ENCODE data around the gene ZBED5.
"Not testable (repeated sequence)": the region's sequence is repeated elsewhere in the genome, so short reads cannot be mapped to it uniquely, and the experiment has no call there.

ZBED5 gene

GRCh38 chr11:10838881-10839280 lies 19.0 kb downstream of the ZBED5 start:
- DNase-seq (ENCODE audit: low read depth in 1 of 2, low spot score in 1 of 2): no peak

GRCh38 chr11:10838083-10838482 lies 19.8 kb downstream of the ZBED5 start:
- no peak for DNase-seq (ENCODE audit: low read depth in 1 of 2, low spot score in 1 of 2)

DNA sequence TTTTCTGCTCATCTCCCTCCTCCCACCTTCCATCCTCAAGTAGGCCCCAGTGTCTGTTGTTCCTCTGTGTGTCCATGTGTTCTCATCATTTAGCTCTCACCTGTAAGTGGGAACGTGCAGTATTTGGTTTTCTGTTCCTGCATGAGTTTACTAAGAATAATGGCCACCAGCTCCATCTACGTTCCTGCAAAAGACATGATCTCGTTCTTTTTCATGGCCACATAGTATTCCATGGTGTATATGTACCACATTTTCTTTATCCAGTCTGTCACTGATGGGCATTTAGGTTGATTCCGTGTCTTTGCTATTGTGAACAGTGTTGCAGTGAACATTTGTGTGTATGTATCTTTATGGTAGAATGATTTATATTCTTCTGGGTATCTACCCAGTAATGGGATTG lies 21.0 kb downstream of the ZBED5 start:
- DNase-seq (ENCODE audit: low read depth in 1 of 2, low spot score in 1 of 2): not testable (repeated sequence)

DNA sequence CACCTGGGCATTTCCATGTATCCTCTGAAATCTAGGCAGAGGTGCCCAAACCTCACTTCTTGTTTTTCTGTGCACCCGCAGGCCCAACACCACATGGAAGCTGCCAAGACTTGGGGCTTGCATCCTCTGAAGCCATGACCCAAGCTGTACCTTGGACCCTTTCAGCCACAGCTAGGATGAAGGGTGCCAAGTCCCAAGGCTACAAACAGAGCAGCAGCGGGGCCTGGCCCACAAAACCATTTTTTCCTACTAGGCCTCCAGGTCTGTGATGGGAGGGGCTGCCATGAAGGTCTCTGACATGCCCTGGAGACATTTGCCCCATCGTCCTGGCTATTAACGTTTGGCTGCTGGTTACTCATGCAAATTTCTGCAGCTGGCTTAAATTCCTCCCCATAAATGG lies 28.7 kb downstream of the ZBED5 start:
- no peak for DNase-seq (ENCODE audit: low read depth in 1 of 2, low spot score in 1 of 2)

DNA sequence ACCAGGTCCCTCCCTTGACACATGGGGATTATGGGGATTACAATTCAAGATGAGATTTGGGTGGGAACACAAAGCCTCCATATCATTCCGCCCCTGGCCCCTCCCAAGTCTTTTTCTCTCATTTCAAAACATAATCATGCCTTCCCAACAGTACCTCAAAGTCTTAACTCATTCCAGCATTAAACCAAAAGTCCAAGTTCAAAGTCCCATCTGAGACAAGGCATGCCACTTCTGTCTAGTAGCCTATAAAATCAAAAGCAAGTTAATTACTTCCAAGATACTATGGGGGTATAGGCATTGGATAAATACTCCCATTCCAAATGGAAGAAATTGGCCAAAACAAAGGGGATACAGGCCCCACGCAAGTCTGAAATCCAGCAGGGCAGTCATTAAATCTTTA lies 29.5 kb downstream of the ZBED5 start:
- no peak for DNase-seq (ENCODE audit: low read depth in 1 of 2, low spot score in 1 of 2)

GRCh38 chr11:10824888-10825287 lies 33.0 kb downstream of the ZBED5 start:
- no peak for DNase-seq (ENCODE audit: low read depth in 1 of 2, low spot score in 1 of 2)

DNA sequence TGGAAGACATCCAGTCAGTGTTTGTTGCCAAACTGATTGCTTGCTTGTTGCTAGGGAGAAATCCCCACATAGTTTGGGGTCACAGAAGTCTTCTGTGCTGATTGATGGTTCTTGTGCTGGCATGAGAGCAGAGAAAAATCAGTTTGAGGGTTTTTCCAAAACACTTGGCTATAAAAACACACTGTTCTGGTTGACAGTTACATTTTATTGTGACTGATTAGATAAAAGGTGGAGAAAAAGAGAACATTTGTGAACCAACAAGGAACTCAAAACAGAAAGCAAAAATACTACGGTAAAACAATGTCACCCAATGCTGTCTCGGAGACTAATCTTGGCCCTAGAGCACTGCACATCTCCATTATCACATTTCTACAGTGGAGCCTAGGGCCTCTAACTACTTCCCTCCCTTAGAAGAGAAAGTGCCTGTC lies 34.7 kb downstream of the ZBED5 start:
- DNase-seq (ENCODE audit: low read depth in 1 of 2, low spot score in 1 of 2): no peak

DNA sequence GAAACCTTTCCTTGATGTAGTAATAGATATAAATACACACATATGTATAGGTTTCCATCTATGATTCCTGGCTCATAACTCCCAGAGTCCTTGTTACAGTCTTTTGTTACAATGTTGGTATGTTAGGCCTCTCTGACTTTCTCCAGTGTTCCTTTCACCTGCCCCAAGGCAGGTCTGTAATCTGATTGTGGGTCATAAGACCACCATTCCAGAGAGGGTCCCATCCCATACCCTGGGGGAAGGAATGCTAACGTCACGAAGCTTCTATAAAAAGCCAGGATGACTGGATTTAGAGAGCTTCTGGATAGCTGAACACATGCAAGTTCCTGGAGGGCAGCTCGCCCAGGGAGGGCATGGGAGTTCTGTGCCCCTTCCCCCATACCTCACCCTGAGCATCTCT lies 35.4 kb downstream of the ZBED5 start:
- not testable (repeated sequence) for DNase-seq (ENCODE audit: low read depth in 1 of 2, low spot score in 1 of 2)

- no peak for DNase-seq (ENCODE audit: low read depth in 1 of 2, low spot score in 1 of 2)
These were observed 39.3 kb downstream of the ZBED5 start for GRCh38 chr11:10818594-10818993.

DNA sequence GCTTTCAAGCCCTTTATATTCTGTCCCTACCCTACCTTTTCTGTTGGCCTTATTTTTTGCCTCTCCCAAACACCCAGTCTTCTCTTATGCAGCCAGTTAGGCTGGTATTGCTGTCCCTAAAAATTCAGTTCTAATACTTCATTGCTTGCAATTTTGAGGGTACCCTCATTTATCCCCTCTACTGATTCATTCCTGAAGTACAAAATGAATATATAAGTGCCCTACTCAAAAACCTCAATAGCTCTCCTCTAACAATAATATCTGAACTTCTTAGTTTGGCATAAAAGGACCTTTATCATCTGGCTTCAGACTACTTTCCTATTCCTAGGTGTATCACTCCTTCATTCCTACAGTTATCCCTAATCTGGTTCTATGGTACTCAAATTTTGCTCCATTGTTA lies 43.9 kb downstream of the ZBED5 start:
- DNase-seq (ENCODE audit: low read depth in 1 of 2, low spot score in 1 of 2): no peak

DNA sequence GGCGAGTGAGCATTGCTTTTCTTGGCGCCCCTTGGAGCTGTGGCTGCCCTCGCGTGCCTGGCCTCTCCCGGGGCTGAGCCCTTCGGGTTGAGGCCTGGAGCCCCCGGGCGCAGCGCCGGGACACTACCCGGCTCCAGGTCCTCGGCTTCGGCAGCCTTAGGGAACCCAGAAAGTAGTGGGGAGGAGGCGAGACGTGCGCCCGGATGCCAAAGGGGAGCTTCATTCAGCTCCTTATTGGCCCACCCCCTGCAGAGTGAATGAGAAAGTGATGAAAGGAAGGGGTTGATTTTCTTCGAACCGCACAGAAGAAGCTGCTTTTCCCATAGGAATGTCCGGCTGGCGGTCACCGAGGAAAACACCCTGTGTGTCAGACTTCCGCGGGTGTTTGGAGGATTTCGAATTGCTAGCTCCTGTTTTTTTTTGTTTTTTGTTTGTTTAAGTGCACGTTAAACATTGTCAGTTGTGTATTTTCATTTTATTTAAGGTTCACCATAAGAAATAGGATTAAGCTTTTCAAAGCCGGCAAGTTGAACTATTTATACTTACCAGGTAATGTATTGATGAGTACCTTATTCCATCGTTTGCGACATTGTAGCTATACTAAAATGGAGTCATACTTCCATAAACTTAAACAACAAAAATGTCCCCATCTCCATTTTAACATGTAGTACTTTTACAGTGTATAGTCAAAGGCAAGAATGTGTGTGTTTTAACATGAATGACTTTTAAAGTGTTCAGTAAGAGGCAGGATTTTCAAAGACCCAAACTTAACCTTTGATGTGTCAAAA lies 48.3 kb downstream of the ZBED5 start:
- no peak for DNase-seq (ENCODE audit: low read depth in 1 of 2, low spot score in 1 of 2)

GRCh38 chr11:10808553-10809372 lies 49.1 kb downstream of the ZBED5 start, which contains the start of gene EIF4G2:
TSS of gene EIF4G2 (minus strand) at chr11:10808926.
- peak; percentile 94 to 97 for DNase-seq (ENCODE audit: low read depth in 1 of 2, low spot score in 1 of 2)

DNA sequence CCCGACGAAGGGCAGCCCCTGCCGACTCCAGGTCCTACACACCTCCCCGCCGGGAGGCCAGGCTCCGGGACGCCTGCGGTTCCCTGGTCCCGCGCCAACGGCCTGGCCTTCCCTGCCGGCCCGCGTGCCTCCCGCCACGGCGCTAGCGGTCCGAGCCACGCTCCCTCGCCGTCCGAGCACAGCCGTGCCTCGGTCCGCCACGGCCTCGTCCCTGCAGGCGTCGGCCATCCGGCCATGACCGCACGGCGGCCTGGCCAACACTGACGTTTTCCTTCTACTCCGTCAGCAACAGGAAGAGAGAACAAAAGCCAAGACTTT lies 49.7 kb downstream of the ZBED5 start:
- no peak for DNase-seq (ENCODE audit: low read depth in 1 of 2, low spot score in 1 of 2)

DNA sequence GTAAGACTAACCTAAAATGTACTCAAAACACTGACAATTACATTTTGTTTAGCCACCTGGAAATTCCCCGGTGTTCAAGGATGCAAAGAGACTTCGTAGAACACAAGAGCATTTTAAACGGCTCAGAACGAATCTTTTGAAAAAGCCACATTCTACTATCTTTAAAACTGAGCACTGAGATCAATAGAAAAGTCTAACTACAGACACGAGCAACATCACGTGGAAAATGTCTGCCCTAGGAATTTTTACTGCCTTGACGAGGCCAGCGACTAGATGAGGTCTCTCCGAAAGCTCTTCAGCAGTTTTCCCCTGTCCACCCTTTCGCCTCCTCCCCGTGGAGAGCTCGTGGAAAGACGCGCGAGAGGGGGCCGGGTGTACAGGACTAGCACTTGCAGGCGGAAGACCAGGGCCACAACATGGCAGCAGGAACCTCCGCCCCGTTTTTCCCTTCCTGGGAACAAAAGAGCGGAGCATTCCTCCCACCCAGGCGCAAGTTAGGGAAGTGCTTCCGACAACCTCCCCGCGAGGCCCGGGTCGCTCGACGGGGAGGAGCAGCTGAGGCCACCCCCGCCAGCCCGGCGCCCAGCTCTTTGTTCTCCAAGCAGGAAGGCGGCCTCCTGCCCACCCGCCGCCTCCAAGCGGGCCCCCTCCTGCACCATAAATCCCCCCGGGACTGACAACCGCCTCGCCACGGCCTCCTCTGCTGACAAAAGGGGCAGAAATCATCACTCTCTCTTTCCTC lies 50.2 kb downstream of the ZBED5 start:
- DNase-seq (ENCODE audit: low read depth in 1 of 2, low spot score in 1 of 2): peak; percentile 8 to 35

GRCh38 chr11:10806206-10806605 lies 51.6 kb downstream of the ZBED5 start:
- no peak for DNase-seq (ENCODE audit: low read depth in 1 of 2, low spot score in 1 of 2)

DNA sequence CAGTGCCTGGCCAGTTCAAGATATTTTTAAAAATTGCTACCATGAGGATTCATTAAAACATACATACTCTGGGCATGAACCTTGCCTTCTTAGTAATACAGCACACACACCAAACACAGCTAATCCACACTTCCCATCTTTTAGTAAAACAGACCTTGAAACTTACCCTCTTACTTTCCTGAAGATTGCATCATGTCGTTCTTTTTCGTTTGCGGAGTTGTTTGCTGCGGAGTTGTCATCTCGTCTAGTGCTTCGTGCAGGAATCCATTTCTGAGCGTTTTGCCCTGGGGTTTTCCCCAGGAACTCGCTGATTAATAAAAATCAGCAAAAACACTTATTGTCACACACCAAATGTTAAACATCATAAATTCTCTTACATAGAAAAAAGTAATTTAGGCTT lies 52.1 kb downstream of the ZBED5 start:
- no peak for DNase-seq (ENCODE audit: low read depth in 1 of 2, low spot score in 1 of 2)

- DNase-seq (ENCODE audit: low read depth in 1 of 2, low spot score in 1 of 2): no peak
These were observed 54.2 kb downstream of the ZBED5 start for GRCh38 chr11:10803676-10804075.
